Lower leg skin (tissue), 4 donors: ENCODE data around the gene OTOGL. TPM values are rescaled to one million over a fixed set of nuclear protein-coding genes. Genes with fewer than 3 reads are reported as not detected.

Experiments
- DNase-seq, 2 donors: peaks; one replicate each; pipeline ENCODE4 v3.0.0-alpha.2; 2019; ENCODE audit warnings: low spot score in 2 of 2
- H3K4me3 ChIP-seq: fragments of 200-600 bp; sonication (generic); 2 replicates; pipeline ENCODE4 v1.5.1; 2017; ENCODE audit warnings: mild to moderate bottlenecking, low read depth; ENCODE audit not compliant: poor library complexity, severe bottlenecking
- CTCF ChIP-seq, 3 donors: fragments of 450-650 bp; IDR thresholded peaks; one replicate each; pipeline ENCODE4 v1.5.1; 2016; ENCODE audit warnings: antibody characterized with exemption in 3 of 3, mild to moderate bottlenecking in 3 of 3, moderate library complexity in 2 of 3
- POLR2A ChIP-seq, 2 donors: fragments of 450-650 bp; IDR thresholded peaks; one replicate each; pipeline ENCODE4 v1.6.1; 2016 to 2017; ENCODE audit warnings: antibody characterized with exemption in 2 of 2, mild to moderate bottlenecking in 1 of 2, moderate library complexity in 1 of 2
- WGBS, 2 donors: methylation state at CpG; one replicate each; pipeline ENCODE4 v1.1.5; 2018; 5-methylcytosine and 5-hydroxymethylcytosine counted together
- intact Hi-C: fragments of 100-400 bp; cut with DNase I; formaldehyde crosslinking; loops from one replicate; pipeline ENCODE4 v1.15.0; 2023; ENCODE audit warnings: low total_unique reads
- total RNA-seq, 4 donors: library from RNA; depleted of rRNA; stranded (reverse); fragments of >200 nt; gene quantifications; one replicate each; pipeline ENCODE4 v1.1.0, GENCODE V29; 2016

OTOGL gene
- total RNA-seq, 4 donors from 2014 or later: 0.06 to 0.56 (median 0.12) TPM

GRCh38 chr12:80170915-80171314 is 71.6 kb downstream of the OTOGL start:
- DNase-seq: no peak
- WGBS, 2 donors: 70 to 79% methylated on average over 2 of the region's 2 CpGs
- H3K4me3 ChIP-seq: no peak overlapping the region
- intact Hi-C loops: no loop called here
- TF ChIP-seq POLR2A (IDR thresholded peaks at IDR 0.05) (no peak), CTCF (IDR thresholded peaks at IDR 0.05) (no peak)

GRCh38 chr12:80173083-80173864 is 73.9 kb downstream of the OTOGL start:
- no peak overlapping the region for H3K4me3 ChIP-seq
- TF ChIP-seq POLR2A (IDR thresholded peaks at IDR 0.05) (no peak), CTCF (IDR thresholded peaks at IDR 0.05) (no peak)
- WGBS, 2 donors: 87 to 91% methylated on average over 5 of the region's 5 CpGs
- intact Hi-C loops: no loop called here
- no peak for DNase-seq

- intact Hi-C loops: no loop called here
- DNase-seq: no peak
- H3K4me3 ChIP-seq: no peak overlapping the region
- TF ChIP-seq POLR2A (IDR thresholded peaks at IDR 0.05) (no peak), CTCF (IDR thresholded peaks at IDR 0.05) (no peak)
- 85 to 86% methylated on average over 2 of the region's 2 CpGs for WGBS, 2 donors
Observed at GRCh38 chr12:80175307-80175930, 76.1 kb downstream of the OTOGL start.

- WGBS, 2 donors: 82% methylated on average over 2 of the region's 2 CpGs
- H3K4me3 ChIP-seq: no peak overlapping the region
- TF ChIP-seq CTCF (IDR thresholded peaks at IDR 0.05) (no peak), POLR2A (IDR thresholded peaks at IDR 0.05) (no peak)
- intact Hi-C loops: no loop called here
- no peak for DNase-seq
Observed at GRCh38 chr12:80176706-80177105, 77.4 kb downstream of the OTOGL start.

- intact Hi-C loops: no loop called here
Observed at GRCh38 chr12:80178846-80179245, 79.5 kb downstream of the OTOGL start.

More at GRCh38 chr12:80178846-80179245, 79.5 kb downstream of the OTOGL start:
- no peak overlapping the region for H3K4me3 ChIP-seq
- TF ChIP-seq CTCF (IDR thresholded peaks at IDR 0.05) (no peak), POLR2A (IDR thresholded peaks at IDR 0.05) (no peak)
- WGBS, 2 donors: 61 to 79% methylated on average over 3 of the region's 3 CpGs
- DNase-seq: no peak
